Measurements from ENCODE around the gene MYOT.

Gene MYOT

GRCh38 chr5:137901011-137901817 is 33.6 kb downstream of the MYOT start:
- TF ChIP-seq CTCF (IDR thresholded peaks at IDR 0.05; ENCODE audit: control extremely low read depth, extremely low read depth, low read depth, missing control alignments): no peak
- CTCF ChIA-PET: interaction anchor here (0.9 to 2.2 kb wide), 3 partner anchors 10 to 24 kb away, joined by 3 to 16 read pairs (median 4); partner anchors contain the start of gene PKD2L2
- POLR2A ChIA-PET: no interaction called here
- DNase-seq (ENCODE audit: extremely low spot score): no peak

GRCh38 chr5:137902408-137903133 is 34.9 kb downstream of the MYOT start:
- no peak for TF ChIP-seq CTCF (IDR thresholded peaks at IDR 0.05; ENCODE audit: control extremely low read depth, extremely low read depth, low read depth, missing control alignments)
- CTCF ChIA-PET: interaction anchor here (1.2 to 2.2 kb wide), 5 partner anchors 13 to 149 kb away, joined by 3 to 16 read pairs (median 5); partner anchors contain the start of gene PKD2L2
- DNase-seq (ENCODE audit: extremely low spot score): no peak
- POLR2A ChIA-PET: interaction anchor here (0.7 to 1.2 kb wide), 2 partner anchors 13 to 54 kb away, joined by 3 read pairs; partner anchors contain the start of gene PKD2L2

- POLR2A ChIA-PET: no interaction called here
- DNase-seq (ENCODE audit: extremely low spot score): no peak
- CTCF ChIA-PET: no interaction called here
- TF ChIP-seq CTCF (IDR thresholded peaks at IDR 0.05; ENCODE audit: control extremely low read depth, extremely low read depth, low read depth, missing control alignments): no peak
Observed at GRCh38 chr5:137914758-137915157, 47.1 kb downstream of the MYOT start.

GRCh38 chr5:137916923-137917322 is 49.3 kb downstream of the MYOT start:
- POLR2A ChIA-PET: no interaction called here

GRCh38 chr5:137921931-137922330 is 54.3 kb downstream of the MYOT start:
- no peak for DNase-seq (ENCODE audit: extremely low spot score)

More at GRCh38 chr5:137916923-137917322, 49.3 kb downstream of the MYOT start:
- CTCF ChIA-PET: interaction anchor here (1.0 to 2.1 kb wide), 4 partner anchors 19 to 138 kb away, joined by 3 to 5 read pairs (median 4); no protein-coding TSS in a partner anchor
- TF ChIP-seq CTCF (IDR thresholded peaks at IDR 0.05; ENCODE audit: control extremely low read depth, extremely low read depth, low read depth, missing control alignments): no peak
- DNase-seq (ENCODE audit: extremely low spot score): no peak

More at GRCh38 chr5:137921931-137922330, 54.3 kb downstream of the MYOT start:
- ChIA-PET CTCF (no interaction called here), POLR2A (no interaction called here)
- TF ChIP-seq CTCF (IDR thresholded peaks at IDR 0.05; ENCODE audit: control extremely low read depth, extremely low read depth, low read depth, missing control alignments): no peak

All from GM10248 (cell line).